ENCODE data around the gene ASAH2. TPM values are rescaled to one million over a fixed set of nuclear protein-coding genes. Genes with fewer than 3 reads are reported as not detected.

Gene ASAH2
- total RNA-seq, 1 experiment from 2014 or later, result 10.7 TPM

GRCh38 chr10:50219646-50220045, 31.7 kb downstream of the ASAH2 start:
- POLR2A ChIA-PET, result no interaction called here
- H3K36me3 ChIP-seq (ENCODE audit: control insufficient read depth in 1 of 2, insufficient read depth in 2 of 2, low read length in 2 of 2), result no peaks in the 10 kb centered on the region
- H3K9me3 ChIP-seq (ENCODE audit: control insufficient read depth in 1 of 2, insufficient read depth in 1 of 2, low read depth in 1 of 2, low read length in 2 of 2), result no peaks in the 10 kb centered on the region
- no peak overlapping the region for H3K27ac ChIP-seq (ENCODE audit: low read depth, low read length)
- CTCF ChIA-PET, result no interaction called here
- no peak overlapping the region for H3K9ac ChIP-seq (ENCODE audit: low read length)
- H3K9me2 ChIP-seq (ENCODE audit: insufficient read depth), result no peaks in the 10 kb centered on the region
- H3K4me1 ChIP-seq (ENCODE audit: control insufficient read depth in 1 of 2, insufficient read depth in 2 of 2, low read length in 2 of 2), result peaks cover 0 to 3% of the 10 kb centered on the region in 2 experiments; a peak in 1 of 4 replicates
- no peak overlapping the region for H3K4me2 ChIP-seq (ENCODE audit: low read length)
- no peak overlapping the region for H3K4me3 ChIP-seq (replicated peaks in 1 of 2; ENCODE audit: low read depth in 1 of 2, low read length in 2 of 2)
- H3K27me3 ChIP-seq (ENCODE audit: insufficient read depth, low read length), result no peaks in the 10 kb centered on the region
- no peak for ATAC-seq
- TF ChIP-seq FOSL1 (IDR thresholded peaks at IDR 0.05; ENCODE audit: low read depth) (no peak), CTCF (IDR thresholded peaks at IDR 0.05 in 2 of 3, conservative IDR thresholded peaks at IDR 0.05 in 1 of 3; ENCODE audit: borderline replicate concordance in 1 of 3, insufficient read depth in 1 of 3, low read depth in 2 of 3, low read length in 2 of 3) (no peak), EGR1 (IDR thresholded peaks at IDR 0.05; ENCODE audit: low read depth) (no peak), MAX (IDR thresholded peaks at IDR 0.05) (no peak), CEBPB (IDR thresholded peaks at IDR 0.05; ENCODE audit: low read depth) (no peak), ZBTB33 (IDR thresholded peaks at IDR 0.05; ENCODE audit: extremely low read depth, insufficient replicate concordance, low read length) (no peak), ZNF274 (IDR thresholded peaks at IDR 0.05; ENCODE audit: low read depth, low read length) (no peak), RAD21 (IDR thresholded peaks at IDR 0.05; ENCODE audit: low read depth) (no peak), TCF7L2 (IDR thresholded peaks at IDR 0.05; ENCODE audit: borderline replicate concordance, extremely low read depth, insufficient read depth, insufficient read length) (no peak), SIN3A (IDR thresholded peaks at IDR 0.05; ENCODE audit: low read depth) (no peak), SRF (IDR thresholded peaks at IDR 0.05; ENCODE audit: low read depth) (no peak)
- RAD21 ChIA-PET (ENCODE audit: low non-redundant PET in 1 of 2, low total read pairs in 2 of 2, uncharacterized antibody in 2 of 2, unreplicated experiment in 2 of 2), result no interaction called here
- intact Hi-C loops (cut with micrococcal nuclease), result no loop called here
- H2AFZ ChIP-seq (ENCODE audit: low read depth, low read length, poor library complexity, severe bottlenecking), result no peak overlapping the region
- no peak for DNase-seq (ENCODE audit: low read depth, low spot score)
- no peaks in the 10 kb centered on the region for H4K20me1 ChIP-seq (ENCODE audit: insufficient read depth)
- no TSS peak for BruUV-seq (replicated peaks)
- no peaks in the 10 kb centered on the region for H3K79me2 ChIP-seq (ENCODE audit: insufficient read depth, low read length)

Data from HCT116 (cell line).